Stimulated activated CD4-positive, alpha-beta T cell treated with anti-CD3 and anti-CD28 coated beads, TNF-alpha, amount 100 ng/mL, for 48 hours (primary cell): Measurements from ENCODE around the gene IGF2.

ENCODE experiments used
- DNase-seq, 3 donors: peaks; one replicate each; pipeline ENCODE4 v3.0.0-alpha.2; 2020; ENCODE audit warnings: low read depth in 3 of 3

Gene IGF2

GRCh38 chr11:2103668-2104523 is 35.3 kb downstream of the IGF2 start:
- no peak for DNase-seq

- DNase-seq = no peak
Observed at GRCh38 chr11:2102883-2103213, 36.3 kb downstream of the IGF2 start.

- DNase-seq = no peak
Observed at GRCh38 chr11:2102132-2102882, 36.9 kb downstream of the IGF2 start.

GRCh38 chr11:2101171-2101675 is 38.0 kb downstream of the IGF2 start:
- no peak for DNase-seq

- no peak for DNase-seq
Observed at GRCh38 chr11:2100361-2101170, 38.6 kb downstream of the IGF2 start.

GRCh38 chr11:2099516-2100349 is 39.5 kb downstream of the IGF2 start:
- DNase-seq = no peak

- DNase-seq = no peak
Observed at GRCh38 chr11:2098691-2099515, 40.3 kb downstream of the IGF2 start.

- no peak for DNase-seq
Observed at GRCh38 chr11:2097998-2098690, 41.0 kb downstream of the IGF2 start.

- no peak for DNase-seq
Observed at GRCh38 chr11:2097356-2097997, 41.7 kb downstream of the IGF2 start.

- DNase-seq = no peak
Observed at GRCh38 chr11:2096919-2097301, 42.3 kb downstream of the IGF2 start.

GRCh38 chr11:2096011-2096918 is 42.9 kb downstream of the IGF2 start:
- no peak for DNase-seq

GRCh38 chr11:2095542-2095941 is 43.6 kb downstream of the IGF2 start:
- no peak for DNase-seq

GRCh38 chr11:2095198-2095520 is 44.0 kb downstream of the IGF2 start:
- DNase-seq = no peak

GRCh38 chr11:2094354-2095197 is 44.6 kb downstream of the IGF2 start:
- DNase-seq = no peak

GRCh38 chr11:2093575-2094353 is 45.4 kb downstream of the IGF2 start:
- no peak for DNase-seq

- DNase-seq = peak in 2 of 3 donors; percentile 5 to 18
Observed at GRCh38 chr11:2092956-2093412, 46.2 kb downstream of the IGF2 start.
